HCT116 (cell line): ENCODE results near the gene IL1RAPL2.

Experiments
- ATF3 ChIP-seq: IDR thresholded peaks from 2 replicates; pipeline ENCODE4 v1.6.1; 2012
- CTCF ChIP-seq, 3 experiments: fragments of 200-600 bp in 1 of 3; sonication (generic) in 1 of 3; IDR thresholded peaks in 2 of 3; conservative IDR thresholded peaks in 1 of 3; 2 replicates each; pipeline ENCODE4 v1.5.1; 2012 to 2017; ENCODE audit warnings: low read depth in 2 of 3, low read length in 2 of 3, antibody characterized with exemption in 1 of 3, borderline replicate concordance in 1 of 3, control low read depth in 1 of 3, mild to moderate bottlenecking in 1 of 3, mixed read lengths in 1 of 3, mixed run types in 1 of 3, moderate library complexity in 1 of 3; ENCODE audit not compliant: insufficient read depth in 1 of 3
- JUND ChIP-seq: IDR thresholded peaks from 2 replicates; pipeline ENCODE4 v1.6.1; 2012
- MAX ChIP-seq: IDR thresholded peaks from 2 replicates; pipeline ENCODE4 v1.6.1; 2012
- POLR2A ChIP-seq: IDR thresholded peaks from 2 replicates; pipeline ENCODE4 v1.7.0; 2011; ENCODE audit warnings: borderline replicate concordance; ENCODE audit not compliant: insufficient read depth, insufficient read length; ENCODE audit errors: extremely low read depth

- no peak for TF ChIP-seq POLR2A
- TF ChIP-seq CTCF (IDR thresholded peaks at IDR 0.05 in 2 of 3, conservative IDR thresholded peaks at IDR 0.05 in 1 of 3; ENCODE audit: borderline replicate concordance in 1 of 3, insufficient read depth in 1 of 3, low read depth in 2 of 3, low read length in 2 of 3) = no peak
- TF ChIP-seq ATF3 = no peak
- no peak for TF ChIP-seq JUND
- no peak for TF ChIP-seq MAX
Observed at GRCh38 chrX:105347373-105347772, 781.4 kb downstream of the IL1RAPL2 start.
